ENCODE data around the gene PSMD14. TPM values are rescaled to one million over a fixed set of nuclear protein-coding genes. Genes with fewer than 3 reads are reported as not detected.
"Not testable (repeated sequence)": the region's sequence is repeated elsewhere in the genome, so short reads cannot be mapped to it uniquely, and the experiment has no call there.

PSMD14 gene
- total RNA-seq, 1 experiment from 2014 or later, result 81.1 TPM

GRCh38 chr2:161282311-161282644, 25.9 kb upstream of the PSMD14 start:
- H3K4me3 Mint-ChIP-seq (ENCODE audit: unreplicated experiment); DNase-seq; BruUV-seq (replicated peaks); H3K36me3 Mint-ChIP-seq (ENCODE audit: insufficient read depth, unreplicated experiment); POLR2A ChIA-PET; H3K4me1 Mint-ChIP-seq (ENCODE audit: low read depth, unreplicated experiment); H3K36me3 ChIP-seq (ENCODE audit: control insufficient read depth, insufficient read depth, low read length); H3K27ac Mint-ChIP-seq (ENCODE audit: unreplicated experiment); H3K27me3 ChIP-seq (replicated peaks; ENCODE audit: control insufficient read depth, insufficient read depth, low read length); H3K9me3 Mint-ChIP-seq (ENCODE audit: unreplicated experiment); intact Hi-C loops (cut with micrococcal nuclease; ENCODE audit: unreplicated experiment); H3K4me1 ChIP-seq; H3K9me3 ChIP-seq; H3K27me3 Mint-ChIP-seq (ENCODE audit: insufficient read depth, unreplicated experiment); H3K4me3 ChIP-seq (ENCODE audit: low read depth, low read length): not testable (repeated sequence)
- CTCF ChIA-PET, result interaction anchor here (0.6 kb wide), 1 partner anchor 30 kb away, joined by 3 read pairs; no protein-coding TSS in a partner anchor

GRCh38 chr2:161283926-161284325, 24.3 kb upstream of the PSMD14 start:
- CTCF ChIA-PET, result interaction anchor here (0.9 kb wide), 1 partner anchor 24 kb away, joined by 3 read pairs; the partner anchor contains the start of gene PSMD14
- DNase-seq, result no peak
- Mint-ChIP-seq H3K4me3 (ENCODE audit: unreplicated experiment) (no peak overlapping the region), H3K9me3 (ENCODE audit: unreplicated experiment) (no peaks in the 10 kb centered on the region), H3K27ac (ENCODE audit: unreplicated experiment) (no peak overlapping the region), H3K4me1 (ENCODE audit: low read depth, unreplicated experiment) (no peaks in the 10 kb centered on the region), H3K27me3 (ENCODE audit: insufficient read depth, unreplicated experiment) (peaks cover 3% of the 10 kb centered on the region), H3K36me3 (ENCODE audit: insufficient read depth, unreplicated experiment) (no peaks in the 10 kb centered on the region)
- Histone ChIP-seq H3K27me3 (replicated peaks; ENCODE audit: control insufficient read depth, insufficient read depth, low read length) (no peaks in the 10 kb centered on the region), H3K36me3 (ENCODE audit: control insufficient read depth, insufficient read depth, low read length) (no peaks in the 10 kb centered on the region), H3K9me3 (peaks cover 3% of the 10 kb centered on the region; the same call in 1 of the 2 replicates), H3K4me3 (ENCODE audit: low read depth, low read length) (no peak overlapping the region), H3K4me1 (no peaks in the 10 kb centered on the region)
- no peak for TF ChIP-seq CTCF (IDR thresholded peaks at IDR 0.05; ENCODE audit: insufficient read depth in 1 of 2, low read depth in 1 of 2, low read length in 1 of 2, severe bottlenecking in 1 of 2, unreplicated experiment in 1 of 2)
- intact Hi-C loops (cut with micrococcal nuclease; ENCODE audit: unreplicated experiment), result no loop called here
- POLR2A ChIA-PET, result no interaction called here
- BruUV-seq (replicated peaks), result no TSS peak

GRCh38 chr2:161303535-161304050, 4.6 kb upstream of the PSMD14 start:
- no peak for DNase-seq
- CTCF ChIA-PET, result interaction anchor here (0.6 kb wide), 1 partner anchor 53 kb away, joined by 4 read pairs; no protein-coding TSS in a partner anchor
- no peaks in the 10 kb centered on the region for H3K36me3 ChIP-seq (ENCODE audit: control insufficient read depth, insufficient read depth, low read length)
- no peaks in the 10 kb centered on the region for H3K9me3 Mint-ChIP-seq (ENCODE audit: unreplicated experiment)
- no peak overlapping the region for H3K4me3 Mint-ChIP-seq (ENCODE audit: unreplicated experiment)
- no peak overlapping the region for H3K27ac Mint-ChIP-seq (ENCODE audit: unreplicated experiment)
- no peaks in the 10 kb centered on the region; the same call in 1 of the 2 replicates for H3K4me1 ChIP-seq
- no peaks in the 10 kb centered on the region for H3K27me3 Mint-ChIP-seq (ENCODE audit: insufficient read depth, unreplicated experiment)
- BruUV-seq (replicated peaks), result no TSS peak
- POLR2A ChIA-PET, result no interaction called here
- H3K9me3 ChIP-seq, result 0 out of 2 replicates have a peak, but pooled peaks cover 6% of the 10 kb centered on the region
- H3K36me3 Mint-ChIP-seq (ENCODE audit: insufficient read depth, unreplicated experiment), result peaks cover 9% of the 10 kb centered on the region
- intact Hi-C loops (cut with micrococcal nuclease; ENCODE audit: unreplicated experiment), result no loop called here
- no peak for TF ChIP-seq CTCF (IDR thresholded peaks at IDR 0.05; ENCODE audit: insufficient read depth in 1 of 2, low read depth in 1 of 2, low read length in 1 of 2, severe bottlenecking in 1 of 2, unreplicated experiment in 1 of 2)
- peaks cover 6% of the 10 kb centered on the region for H3K4me1 Mint-ChIP-seq (ENCODE audit: low read depth, unreplicated experiment)
- H3K4me3 ChIP-seq (ENCODE audit: low read depth, low read length), result no peak overlapping the region
- no peaks in the 10 kb centered on the region for H3K27me3 ChIP-seq (replicated peaks; ENCODE audit: control insufficient read depth, insufficient read depth, low read length)
